HepG2 (cell line): Measurements from ENCODE around the gene FCAMR. TPM values are rescaled to one million over a fixed set of nuclear protein-coding genes. Genes with fewer than 3 reads are reported as not detected.

Source experiments
- ATAC-seq: fragments of 200-7000 bp; cut with Tn5 transposase; 3 replicates; pipeline ENCODE4 v1.9.1; 2020; ENCODE audit warnings: mild to moderate bottlenecking, moderate library complexity
- BruUV-seq: library from RNA; stranded (reverse); fragments of 400-500 nt; replicated peaks from 2 replicates; lab custom pipeline; 2021; lab: Mats Ljungman, UMichigan
- CTCF ChIA-PET: fragments of 300-600 bp; formaldehyde crosslinking; extraction: SDS; loops from one replicate; lab custom pipeline; 2021; ENCODE audit warnings: low total read pairs, inconsistent platforms, low intra/inter-chr PET ratio; lab: Yijun Ruan, JAX
- POLR2A ChIA-PET: fragments of 350-600 bp; sonication (Branson Sonifier 250); formaldehyde crosslinking; loops from one replicate; lab custom pipeline; 2020; ENCODE audit warnings: antibody characterized with exemption, inconsistent platforms; lab: Yijun Ruan, JAX
- DNase-seq: peaks from one replicate; pipeline ENCODE4 v3.0.0-alpha.2; 2015; ENCODE audit warnings: low spot score
- FAIRE-seq: peaks from 3 replicates; lab custom pipeline; 2011; peaks lifted over from hg19 to GRCh38; lab: Jason Lieb, UNC
- H2AFZ ChIP-seq: one replicate; pipeline ENCODE4 v1.6.1; 2011; ENCODE audit warnings: low read length, inconsistent platforms
- H3K27ac ChIP-seq: fragments of 300-600 bp; 3 replicates; pipeline ENCODE4 v1.8.0; 2011; ENCODE audit warnings: mixed run types, mild to moderate bottlenecking, mixed read lengths, low read length, inconsistent platforms; ENCODE audit not compliant: insufficient read depth; ENCODE audit errors: extremely low read length
- H3K27me3 ChIP-seq, 2 experiments: fragments of 200-600 bp in 1 of 2; 2 replicates in 1 of 2; 3 replicates in 1 of 2; pipeline versions ENCODE4 v1.6.0 to v1.8.0; 2011; ENCODE audit warnings: low read length in 2 of 2, mild to moderate bottlenecking in 2 of 2, moderate library complexity in 2 of 2, inconsistent platforms in 1 of 2; ENCODE audit not compliant: insufficient read depth in 2 of 2, control insufficient read depth in 1 of 2
- H3K36me3 ChIP-seq, 2 experiments: fragments of 200-600 bp in 1 of 2; replicated peaks in 1 of 2; 2 replicates in 1 of 2; 3 replicates in 1 of 2; pipeline versions ENCODE4 v1.5.1 to v1.8.0; 2011; ENCODE audit warnings: low read length in 2 of 2, inconsistent platforms in 1 of 2; ENCODE audit not compliant: insufficient read depth in 2 of 2, control insufficient read depth in 1 of 2
- H3K4me1 ChIP-seq: 2 replicates; pipeline ENCODE4 v1.5.1; 2012; ENCODE audit warnings: low read length, inconsistent platforms; ENCODE audit not compliant: insufficient read depth
- H3K4me2 ChIP-seq: 2 replicates; pipeline ENCODE4 v1.6.0; 2011; ENCODE audit warnings: low read depth, low read length, inconsistent platforms
- H3K4me3 ChIP-seq, 3 experiments: fragments of 200-600 bp in 1 of 3; sonication (generic), shearing (Covaris generic) in 1 of 3; replicated peaks in 1 of 3; 2 replicates each; pipeline ENCODE4 v1.5.1; 2011 to 2016; ENCODE audit warnings: low read length in 3 of 3, inconsistent platforms in 2 of 3, low read depth in 2 of 3, mild to moderate bottlenecking in 2 of 3, control low read depth in 1 of 3, mixed read lengths in 1 of 3; ENCODE audit not compliant: insufficient read depth in 1 of 3
- H3K79me2 ChIP-seq: one replicate; pipeline ENCODE4 v1.6.1; 2011; ENCODE audit warnings: low read length, inconsistent platforms; ENCODE audit not compliant: insufficient read depth
- H3K9ac ChIP-seq: 2 replicates; pipeline ENCODE4 v1.6.0; 2011; ENCODE audit warnings: mild to moderate bottlenecking, low read depth, low read length, inconsistent platforms; ENCODE audit not compliant: insufficient read depth
- H3K9me3 ChIP-seq: 2 replicates; pipeline ENCODE4 v1.5.1; 2012; ENCODE audit warnings: mild to moderate bottlenecking, low read length
- H4K20me1 ChIP-seq: 2 replicates; pipeline ENCODE4 v1.6.0; 2011; ENCODE audit warnings: inconsistent platforms, mild to moderate bottlenecking, low read length, moderate library complexity; ENCODE audit not compliant: insufficient read depth
- CREM ChIP-seq, 2 experiments: sonication (generic) in 1 of 2; formaldehyde crosslinking in 1 of 2; IDR thresholded peaks; 2 replicates each; pipeline versions ENCODE4 v1.4.0 to v1.6.1; 2016 to 2020; ENCODE audit warnings: antibody characterized with exemption in 1 of 2, mild to moderate bottlenecking in 1 of 2, missing genetic modification reagents in 1 of 2
- MIER3 ChIP-seq: IDR thresholded peaks from 2 replicates; pipeline ENCODE4 v1.6.1; 2016; ENCODE audit warnings: missing compliant biosample characterization, borderline replicate concordance
- RBAK ChIP-seq: sonication (generic); formaldehyde crosslinking; IDR thresholded peaks from 2 replicates; pipeline ENCODE4 v1.5.1; 2020; ENCODE audit warnings: mild to moderate bottlenecking, missing genetic modification reagents
- ZFP36 ChIP-seq: fragments of 150-350 bp; IDR thresholded peaks from 2 replicates; pipeline ENCODE4 v1.6.1; 2018; ENCODE audit warnings: borderline replicate concordance, low read length, low read depth; ENCODE audit not compliant: partially characterized antibody
- ZFP62 ChIP-seq: sonication (generic); formaldehyde crosslinking; IDR thresholded peaks from 2 replicates; pipeline ENCODE4 v1.4.0; 2020; ENCODE audit warnings: missing genetic modification reagents
- ZNF10 ChIP-seq: sonication (generic); formaldehyde crosslinking; IDR thresholded peaks from 2 replicates; pipeline ENCODE4 v1.4.0; 2020; ENCODE audit warnings: mild to moderate bottlenecking, low read depth, missing genetic modification reagents, borderline replicate concordance
- ZNF205 ChIP-seq: IDR thresholded peaks from 2 replicates; pipeline ENCODE4 v1.6.1; 2018; ENCODE audit warnings: missing biosample characterization, missing genetic modification reagents
- ZNF772 ChIP-seq: sonication (generic); formaldehyde crosslinking; IDR thresholded peaks from 2 replicates; pipeline ENCODE4 v1.5.0; 2020; ENCODE audit warnings: mild to moderate bottlenecking, missing genetic modification reagents
- ZZZ3 ChIP-seq: sonication (generic); formaldehyde crosslinking; IDR thresholded peaks from 2 replicates; pipeline ENCODE4 v1.4.0; 2020; ENCODE audit warnings: missing genetic modification reagents, mild to moderate bottlenecking, borderline replicate concordance
- WGBS: methylation state at CpG from one replicate; pipeline ENCODE4 v1.1.6; 2017; ENCODE audit warnings: low lambda C conversion rate; 5-methylcytosine and 5-hydroxymethylcytosine counted together
- in situ Hi-C: cut with HindIII; loops from 2 replicates; pipeline ENCODE4 v1.10.0; 2017; ENCODE audit warnings: low pct_unique_long_range_greater_than_20kb; ENCODE audit not compliant: extremely low pct_ligation_motif_present
- intact Hi-C: fragments of 100-400 bp; cut with micrococcal nuclease; formaldehyde crosslinking; loops from one replicate; pipeline ENCODE4 v1.10.0; 2022; ENCODE audit not compliant: unreplicated experiment
- polyA plus RNA-seq, 8 experiments: library from polyadenylated mRNA; depleted of rRNA in 3 of 8; stranded (reverse) in 7 of 8; unstranded in 1 of 8; fragments of >200 nt; fragmentation: Illumina TruSeq in 4 of 8; extraction: Trizol in 4 of 8; gene quantifications; 2 replicates each; pipeline versions ENCODE4 v1.2.1 to v1.2.3, GENCODE V29; 2011 to 2016; ENCODE audit warnings: low read depth in 4 of 8, missing spikeins in 1 of 8, mixed read lengths in 1 of 8; ENCODE audit not compliant: insufficient read depth in 1 of 8
- total RNA-seq, 5 experiments: library from RNA; depleted of rRNA; stranded (reverse); fragments of >200 nt; fragmentation: Illumina TruSeq; extraction: Trizol; gene quantifications; 2 replicates each; pipeline ENCODE4 v1.2.3, GENCODE V29; 2016; ENCODE audit warnings: low read depth in 1 of 5
- TF ChIP-seq, protein P1 (sequence below): sonication (generic); formaldehyde crosslinking; conservative IDR thresholded peaks from 2 replicates; pipeline ENCODE4 v1.8.0; 2022; ENCODE audit warnings: low read depth, missing genetic modification reagents

The FCAMR gene
- total and polyA plus RNA-seq, 2 of the 13 experiments (the other 11 are each of a cell fraction or from before 2014, with no cell fraction given) = not detected

DNA sequence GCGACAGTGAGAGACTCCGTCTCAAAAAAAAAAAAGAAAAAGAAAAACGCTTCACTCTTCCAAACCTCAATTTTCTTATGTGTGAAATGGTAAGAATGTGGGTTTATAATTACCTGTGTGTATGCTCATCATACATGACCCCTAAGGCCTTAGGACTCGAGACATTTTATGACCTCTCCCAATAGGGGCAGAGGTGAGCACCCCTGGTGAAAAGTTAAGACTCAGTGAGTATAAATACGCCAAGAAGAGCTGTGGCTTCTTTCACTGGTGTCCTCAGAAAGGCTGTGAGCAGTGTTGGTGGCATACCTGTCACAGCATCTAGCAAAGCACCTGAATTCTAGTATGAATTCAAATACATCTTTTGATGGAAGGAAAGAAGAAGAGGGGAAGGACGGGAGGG is 40.7 kb downstream of the FCAMR start:
- no peaks in the 10 kb centered on the region for H3K9me3 ChIP-seq
- intact Hi-C loops (no loop called here), in situ Hi-C loops (no loop called here)
- H2AFZ ChIP-seq = no peak overlapping the region
- no peak for FAIRE-seq
- H3K79me2 ChIP-seq = no peaks in the 10 kb centered on the region
- H3K4me3 ChIP-seq = no peak overlapping the region
- no peak for TF ChIP-seq ZFP36
- no peak for TF ChIP-seq ZNF205 (CRISPR knock-in tag)
- no peak for TF ChIP-seq MIER3 (CRISPR knock-in tag)
- no peak for TF ChIP-seq RBAK (CRISPR knock-in tag)
- TF ChIP-seq ZFP62 (CRISPR knock-in tag) = no peak
- TF ChIP-seq, protein P1, sequence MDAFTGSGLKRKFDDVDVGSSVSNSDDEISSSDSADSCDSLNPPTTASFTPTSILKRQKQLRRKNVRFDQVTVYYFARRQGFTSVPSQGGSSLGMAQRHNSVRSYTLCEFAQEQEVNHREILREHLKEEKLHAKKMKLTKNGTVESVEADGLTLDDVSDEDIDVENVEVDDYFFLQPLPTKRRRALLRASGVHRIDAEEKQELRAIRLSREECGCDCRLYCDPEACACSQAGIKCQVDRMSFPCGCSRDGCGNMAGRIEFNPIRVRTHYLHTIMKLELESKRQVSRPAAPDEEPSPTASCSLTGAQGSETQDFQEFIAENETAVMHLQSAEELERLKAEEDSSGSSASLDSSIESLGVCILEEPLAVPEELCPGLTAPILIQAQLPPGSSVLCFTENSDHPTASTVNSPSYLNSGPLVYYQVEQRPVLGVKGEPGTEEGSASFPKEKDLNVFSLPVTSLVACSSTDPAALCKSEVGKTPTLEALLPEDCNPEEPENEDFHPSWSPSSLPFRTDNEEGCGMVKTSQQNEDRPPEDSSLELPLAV (CRISPR knock-in tag) = no peak
- TF ChIP-seq ZNF772 (CRISPR knock-in tag) = no peak
- TF ChIP-seq ZZZ3 (CRISPR knock-in tag) = no peak
- no peak for TF ChIP-seq CREM (IDR thresholded peaks at IDR 0.05)
- no peak for TF ChIP-seq CREM (CRISPR knock-in tag; IDR thresholded peaks at IDR 0.05)
- no peak for TF ChIP-seq ZNF10 (CRISPR knock-in tag)
- POLR2A ChIA-PET = no interaction called here
- whole genome bisulfite sequencing = 39% methylated on average over 6 of the region's 6 CpGs
- CTCF ChIA-PET = no interaction called here
- no peak overlapping the region for H3K9ac ChIP-seq
- no peaks in the 10 kb centered on the region; a peak in 2 of 5 replicates for H3K27me3 ChIP-seq
- H3K27ac ChIP-seq = no peak overlapping the region
- ATAC-seq = no peak
- BruUV-seq = no TSS peak
- H3K36me3 ChIP-seq = no peaks in the 10 kb centered on the region
- no peak overlapping the region for H3K4me2 ChIP-seq
- no peak for DNase-seq
- no peaks in the 10 kb centered on the region for H4K20me1 ChIP-seq
- H3K4me1 ChIP-seq = peaks cover 18% of the 10 kb centered on the region
